Vagina (tissue), 2 donors: ENCODE results near the gene OR56A3.

ENCODE experiments used
- CTCF ChIP-seq, 3 experiments: fragments of 450-650 bp in 2 of 3; fragments of 200-600 bp in 1 of 3; sonication (generic) in 1 of 3; IDR thresholded peaks; one replicate each; pipeline ENCODE4 v1.5.1; 2017 to 2019; ENCODE audit warnings: antibody characterized with exemption in 3 of 3, mild to moderate bottlenecking in 2 of 3, moderate library complexity in 2 of 3
- POLR2A ChIP-seq, 2 donors: fragments of 450-650 bp; IDR thresholded peaks; one replicate each; pipeline ENCODE4 v1.6.1; 2017; ENCODE audit warnings: antibody characterized with exemption in 2 of 2, mild to moderate bottlenecking in 2 of 2, moderate library complexity in 2 of 2
- POLR2AphosphoS5 ChIP-seq, 2 donors: sonication (generic); formaldehyde crosslinking; IDR thresholded peaks; one replicate each; pipeline ENCODE4 v1.9.0; 2017; ENCODE audit warnings: antibody characterized with exemption in 2 of 2, mild to moderate bottlenecking in 2 of 2, low read depth in 1 of 2; ENCODE audit not compliant: insufficient read depth in 1 of 2

GRCh38 chr11:5899534-5899933, 42.5 kb upstream of the OR56A3 start:
- TF ChIP-seq CTCF (IDR thresholded peaks at IDR 0.05) (no peak), POLR2A (IDR thresholded peaks at IDR 0.05) (no peak), POLR2AphosphoS5 (IDR thresholded peaks at IDR 0.05; ENCODE audit: insufficient read depth in 1 of 2, low read depth in 1 of 2) (no peak)
